HEK293 (cell line): ENCODE results near the gene ATXN2.

Experiments used
- BCL6B ChIP-seq: fragments of 450-650 bp; formaldehyde crosslinking; IDR thresholded peaks from 2 replicates; pipeline ENCODE4 v1.5.1; 2017; ENCODE audit warnings: missing biosample characterization, missing genetic modification characterization
- CTCF ChIP-seq: fragments of 450-650 bp; formaldehyde crosslinking; IDR thresholded peaks from 2 replicates; pipeline ENCODE4 v1.5.1; 2016; ENCODE audit warnings: missing biosample characterization, missing genetic modification characterization
- OSR2 ChIP-seq: fragments of 450-650 bp; formaldehyde crosslinking; IDR thresholded peaks from 2 replicates; pipeline ENCODE4 v1.5.1; 2016; ENCODE audit warnings: missing biosample characterization, missing genetic modification characterization
- PBX3 ChIP-seq: sonication (generic); formaldehyde crosslinking; IDR thresholded peaks from 2 replicates; pipeline ENCODE4 v1.8.1; 2022; ENCODE audit warnings: mild to moderate bottlenecking, moderate library complexity, missing genetic modification reagents
- PRDM4 ChIP-seq: fragments of 450-650 bp; formaldehyde crosslinking; IDR thresholded peaks from 2 replicates; pipeline ENCODE4 v1.5.1; 2017; ENCODE audit warnings: missing biosample characterization, missing genetic modification characterization
- TCF7L2 ChIP-seq: IDR thresholded peaks from 2 replicates; pipeline ENCODE4 v1.6.1; 2011; ENCODE audit warnings: low read depth, mild to moderate bottlenecking, inconsistent platforms, low read length, moderate library complexity, borderline replicate concordance
- YY1 ChIP-seq: fragments of 450-650 bp; formaldehyde crosslinking; IDR thresholded peaks from 2 replicates; pipeline ENCODE4 v1.5.1; 2018; ENCODE audit warnings: missing biosample characterization, missing genetic modification characterization
- ZBTB11 ChIP-seq: fragments of 450-650 bp; formaldehyde crosslinking; conservative IDR thresholded peaks from 2 replicates; pipeline ENCODE4 v1.5.1; 2016; ENCODE audit warnings: low read depth, missing biosample characterization, missing genetic modification characterization
- ZBTB8A ChIP-seq: fragments of 450-650 bp; formaldehyde crosslinking; IDR thresholded peaks from 2 replicates; pipeline ENCODE4 v1.5.1; 2016; ENCODE audit warnings: missing biosample characterization, missing genetic modification characterization
- ZEB2 ChIP-seq: fragments of 450-650 bp; formaldehyde crosslinking; IDR thresholded peaks from 2 replicates; pipeline ENCODE4 v1.5.1; 2016; ENCODE audit warnings: missing biosample characterization, missing genetic modification characterization
- ZNF184 ChIP-seq: fragments of 450-650 bp; IDR thresholded peaks from 2 replicates; pipeline ENCODE4 v1.5.1; 2018; ENCODE audit warnings: missing biosample characterization, mild to moderate bottlenecking, missing genetic modification characterization
- ZNF513 ChIP-seq: fragments of 450-650 bp; IDR thresholded peaks from 2 replicates; pipeline ENCODE4 v1.5.1; 2018; ENCODE audit warnings: missing biosample characterization, missing genetic modification characterization
- ZNF561 ChIP-seq: fragments of 450-650 bp; IDR thresholded peaks from 2 replicates; pipeline ENCODE4 v1.5.1; 2018; ENCODE audit warnings: missing biosample characterization, missing genetic modification characterization, borderline replicate concordance
- ZNF580 ChIP-seq: fragments of 450-650 bp; formaldehyde crosslinking; IDR thresholded peaks from 2 replicates; pipeline ENCODE4 v1.5.1; 2016; ENCODE audit warnings: missing biosample characterization, missing genetic modification characterization

- no peak for TF ChIP-seq YY1
- no peak for TF ChIP-seq ZBTB8A (tag by site-specific recombination)
- TF ChIP-seq CTCF (tag by site-specific recombination) = no peak
- no peak for TF ChIP-seq ZNF184 (tag by site-specific recombination)
- TF ChIP-seq BCL6B (tag by site-specific recombination) = no peak
- TF ChIP-seq TCF7L2 = no peak
- no peak for TF ChIP-seq PRDM4 (tag by site-specific recombination)
- no peak for TF ChIP-seq OSR2 (tag by site-specific recombination)
- TF ChIP-seq ZNF561 (tag by site-specific recombination) = no peak
- TF ChIP-seq ZNF513 (tag by site-specific recombination) = no peak
- no peak for TF ChIP-seq PBX3 (CRISPR knock-in tag)
- TF ChIP-seq ZEB2 = no peak
- TF ChIP-seq ZBTB11 (tag by site-specific recombination) = no peak
- TF ChIP-seq ZNF580 (tag by site-specific recombination) = no peak
Measured at GRCh38 chr12:111440631-111441030, 158.5 kb downstream of the ATXN2 start.
